HCT116 (cell line): ENCODE data around the gene COL18A1.

Experiments
- EZH2phosphoT487 ChIP-seq: fragments of 200-600 bp; IDR thresholded peaks from 2 replicates; pipeline ENCODE4 v1.6.1; 2018; ENCODE audit warnings: antibody characterized with exemption, borderline replicate concordance
- FOSL1 ChIP-seq: IDR thresholded peaks from 2 replicates; pipeline ENCODE4 v1.6.1; 2012; ENCODE audit warnings: low read depth
- JUND ChIP-seq: IDR thresholded peaks from 2 replicates; pipeline ENCODE4 v1.6.1; 2012
- POLR2A ChIP-seq: IDR thresholded peaks from 2 replicates; pipeline ENCODE4 v1.7.0; 2011; ENCODE audit warnings: borderline replicate concordance; ENCODE audit not compliant: insufficient read depth, insufficient read length; ENCODE audit errors: extremely low read depth
- SRF ChIP-seq: IDR thresholded peaks from 2 replicates; pipeline ENCODE4 v1.6.1; 2012; ENCODE audit warnings: low read depth
- YY1 ChIP-seq: IDR thresholded peaks from 2 replicates; pipeline ENCODE4 v1.6.1; 2011; ENCODE audit warnings: low read length, low read depth, moderate library complexity, mild to moderate bottlenecking; ENCODE audit not compliant: insufficient replicate concordance; ENCODE audit errors: extremely low read depth
- TF ChIP-seq, protein P1 (sequence below), 3 experiments: fragments of 200-600 bp in 1 of 3; sonication (generic) in 1 of 3; IDR thresholded peaks in 2 of 3; conservative IDR thresholded peaks in 1 of 3; 2 replicates each; pipeline ENCODE4 v1.5.1; 2012 to 2017; ENCODE audit warnings: low read depth in 2 of 3, low read length in 2 of 3, antibody characterized with exemption in 1 of 3, borderline replicate concordance in 1 of 3, control low read depth in 1 of 3, mild to moderate bottlenecking in 1 of 3, mixed read lengths in 1 of 3, mixed run types in 1 of 3, moderate library complexity in 1 of 3; ENCODE audit not compliant: insufficient read depth in 1 of 3
- TF ChIP-seq, protein P2 (sequence below): IDR thresholded peaks from 2 replicates; pipeline ENCODE4 v1.6.1; 2012; ENCODE audit warnings: low read depth

DNA sequence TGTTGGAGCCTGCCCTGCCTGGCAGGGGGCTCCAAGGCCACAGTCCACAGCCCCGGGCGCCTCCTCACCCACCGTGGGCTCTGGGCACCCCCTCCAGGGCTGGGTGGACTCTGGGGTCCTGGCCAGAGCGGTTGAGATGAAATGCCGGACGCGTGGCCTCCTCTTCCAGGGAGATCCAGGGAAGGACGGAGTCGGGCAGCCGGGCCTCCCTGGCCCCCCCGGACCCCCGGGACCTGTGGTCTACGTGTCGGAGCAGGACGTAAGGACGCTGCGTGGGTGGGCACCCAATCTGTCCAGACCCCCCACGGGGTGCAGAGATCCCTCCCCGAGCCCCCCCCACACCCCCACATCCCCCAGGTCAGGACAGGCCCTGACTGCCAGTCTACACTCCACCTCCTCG, 86.1 kb downstream of the COL18A1 start:
- TF ChIP-seq EZH2phosphoT487: no peak
- no peak for TF ChIP-seq JUND
- TF ChIP-seq, protein P1, sequence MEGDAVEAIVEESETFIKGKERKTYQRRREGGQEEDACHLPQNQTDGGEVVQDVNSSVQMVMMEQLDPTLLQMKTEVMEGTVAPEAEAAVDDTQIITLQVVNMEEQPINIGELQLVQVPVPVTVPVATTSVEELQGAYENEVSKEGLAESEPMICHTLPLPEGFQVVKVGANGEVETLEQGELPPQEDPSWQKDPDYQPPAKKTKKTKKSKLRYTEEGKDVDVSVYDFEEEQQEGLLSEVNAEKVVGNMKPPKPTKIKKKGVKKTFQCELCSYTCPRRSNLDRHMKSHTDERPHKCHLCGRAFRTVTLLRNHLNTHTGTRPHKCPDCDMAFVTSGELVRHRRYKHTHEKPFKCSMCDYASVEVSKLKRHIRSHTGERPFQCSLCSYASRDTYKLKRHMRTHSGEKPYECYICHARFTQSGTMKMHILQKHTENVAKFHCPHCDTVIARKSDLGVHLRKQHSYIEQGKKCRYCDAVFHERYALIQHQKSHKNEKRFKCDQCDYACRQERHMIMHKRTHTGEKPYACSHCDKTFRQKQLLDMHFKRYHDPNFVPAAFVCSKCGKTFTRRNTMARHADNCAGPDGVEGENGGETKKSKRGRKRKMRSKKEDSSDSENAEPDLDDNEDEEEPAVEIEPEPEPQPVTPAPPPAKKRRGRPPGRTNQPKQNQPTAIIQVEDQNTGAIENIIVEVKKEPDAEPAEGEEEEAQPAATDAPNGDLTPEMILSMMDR (IDR thresholded peaks at IDR 0.05 in 2 of 3, conservative IDR thresholded peaks at IDR 0.05 in 1 of 3; ENCODE audit: borderline replicate concordance in 1 of 3, insufficient read depth in 1 of 3, low read depth in 2 of 3, low read length in 2 of 3): no peak
- no peak for TF ChIP-seq SRF
- no peak for TF ChIP-seq POLR2A
- TF ChIP-seq, protein P2, sequence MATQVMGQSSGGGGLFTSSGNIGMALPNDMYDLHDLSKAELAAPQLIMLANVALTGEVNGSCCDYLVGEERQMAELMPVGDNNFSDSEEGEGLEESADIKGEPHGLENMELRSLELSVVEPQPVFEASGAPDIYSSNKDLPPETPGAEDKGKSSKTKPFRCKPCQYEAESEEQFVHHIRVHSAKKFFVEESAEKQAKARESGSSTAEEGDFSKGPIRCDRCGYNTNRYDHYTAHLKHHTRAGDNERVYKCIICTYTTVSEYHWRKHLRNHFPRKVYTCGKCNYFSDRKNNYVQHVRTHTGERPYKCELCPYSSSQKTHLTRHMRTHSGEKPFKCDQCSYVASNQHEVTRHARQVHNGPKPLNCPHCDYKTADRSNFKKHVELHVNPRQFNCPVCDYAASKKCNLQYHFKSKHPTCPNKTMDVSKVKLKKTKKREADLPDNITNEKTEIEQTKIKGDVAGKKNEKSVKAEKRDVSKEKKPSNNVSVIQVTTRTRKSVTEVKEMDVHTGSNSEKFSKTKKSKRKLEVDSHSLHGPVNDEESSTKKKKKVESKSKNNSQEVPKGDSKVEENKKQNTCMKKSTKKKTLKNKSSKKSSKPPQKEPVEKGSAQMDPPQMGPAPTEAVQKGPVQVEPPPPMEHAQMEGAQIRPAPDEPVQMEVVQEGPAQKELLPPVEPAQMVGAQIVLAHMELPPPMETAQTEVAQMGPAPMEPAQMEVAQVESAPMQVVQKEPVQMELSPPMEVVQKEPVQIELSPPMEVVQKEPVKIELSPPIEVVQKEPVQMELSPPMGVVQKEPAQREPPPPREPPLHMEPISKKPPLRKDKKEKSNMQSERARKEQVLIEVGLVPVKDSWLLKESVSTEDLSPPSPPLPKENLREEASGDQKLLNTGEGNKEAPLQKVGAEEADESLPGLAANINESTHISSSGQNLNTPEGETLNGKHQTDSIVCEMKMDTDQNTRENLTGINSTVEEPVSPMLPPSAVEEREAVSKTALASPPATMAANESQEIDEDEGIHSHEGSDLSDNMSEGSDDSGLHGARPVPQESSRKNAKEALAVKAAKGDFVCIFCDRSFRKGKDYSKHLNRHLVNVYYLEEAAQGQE: no peak
- no peak for TF ChIP-seq YY1
- TF ChIP-seq FOSL1: no peak
